ENCODE data around the gene CCDC91.
"Not testable (repeated sequence)": the region's sequence is repeated elsewhere in the genome, so short reads cannot be mapped to it uniquely, and the experiment has no call there.

CCDC91 gene

GRCh38 chr12:28471762-28472161, 281.5 kb downstream of the CCDC91 start:
- not testable (repeated sequence) for DNase-seq

DNA sequence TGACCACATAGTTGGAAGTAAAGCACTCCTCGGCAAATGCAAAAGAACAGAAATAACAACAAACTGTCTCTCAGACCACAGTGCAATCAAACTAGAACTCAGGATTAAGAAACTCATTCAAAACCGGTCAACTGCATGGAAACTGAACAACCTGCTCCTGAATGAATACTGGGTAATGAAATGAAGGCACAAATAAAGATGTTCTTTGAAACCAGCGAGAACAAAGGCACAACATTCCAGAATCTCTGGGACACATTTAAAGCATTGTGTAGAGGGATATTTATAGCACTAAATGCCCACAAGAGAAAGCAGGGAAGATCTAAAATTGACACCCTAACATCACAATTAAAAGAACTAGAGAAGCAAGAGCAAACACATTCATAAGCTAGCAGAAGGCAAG, 285.9 kb downstream of the CCDC91 start:
- DNase-seq: not testable (repeated sequence)

- DNase-seq: not testable (repeated sequence)
Observed at GRCh38 chr12:28479097-28479496, 288.8 kb downstream of the CCDC91 start.

DNA sequence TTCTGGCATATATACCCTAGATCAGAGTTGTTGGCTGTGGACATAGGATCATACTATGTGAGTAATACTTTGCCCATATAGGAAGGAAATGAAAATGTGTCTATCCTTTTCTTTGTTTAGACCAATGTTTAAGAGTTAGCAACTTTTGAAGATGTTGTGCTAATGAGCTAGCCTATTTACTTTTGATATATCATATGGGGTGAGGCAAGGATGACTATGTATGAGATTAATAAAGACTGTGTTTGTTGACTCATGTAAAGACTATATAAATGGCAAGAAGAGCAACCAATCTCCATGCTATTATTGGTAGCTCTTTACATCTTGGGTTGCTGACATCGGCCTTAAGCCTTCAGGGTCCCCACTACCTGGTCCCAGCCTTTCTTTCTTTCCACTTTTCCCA, 289.4 kb downstream of the CCDC91 start:
- no peak for DNase-seq

GRCh38 chr12:28484156-28484555, 293.9 kb downstream of the CCDC91 start:
- no peak for DNase-seq

GRCh38 chr12:28486521-28486920, 296.3 kb downstream of the CCDC91 start:
- DNase-seq: no peak

DNA sequence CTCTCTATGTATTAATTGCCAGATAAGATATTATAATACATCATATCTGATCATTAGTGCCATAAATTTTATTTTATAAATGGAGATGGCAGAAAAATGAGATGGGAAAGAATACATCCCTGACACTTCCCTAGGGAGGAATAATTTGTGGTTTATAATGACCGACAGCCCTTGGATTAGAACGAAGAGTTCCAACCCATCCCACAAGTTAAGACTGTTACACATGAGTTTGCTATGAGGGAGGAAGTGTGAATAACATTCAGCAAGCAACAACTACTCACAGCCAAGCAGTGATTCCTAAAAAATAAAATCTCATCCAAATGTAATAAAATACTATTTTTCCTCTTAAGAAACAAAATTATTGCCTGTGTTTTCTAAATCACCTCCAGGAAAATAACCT, 299.0 kb downstream of the CCDC91 start:
- no peak for DNase-seq

GRCh38 chr12:28497889-28498411, 307.7 kb downstream of the CCDC91 start:
- DNase-seq: no peak

DNA sequence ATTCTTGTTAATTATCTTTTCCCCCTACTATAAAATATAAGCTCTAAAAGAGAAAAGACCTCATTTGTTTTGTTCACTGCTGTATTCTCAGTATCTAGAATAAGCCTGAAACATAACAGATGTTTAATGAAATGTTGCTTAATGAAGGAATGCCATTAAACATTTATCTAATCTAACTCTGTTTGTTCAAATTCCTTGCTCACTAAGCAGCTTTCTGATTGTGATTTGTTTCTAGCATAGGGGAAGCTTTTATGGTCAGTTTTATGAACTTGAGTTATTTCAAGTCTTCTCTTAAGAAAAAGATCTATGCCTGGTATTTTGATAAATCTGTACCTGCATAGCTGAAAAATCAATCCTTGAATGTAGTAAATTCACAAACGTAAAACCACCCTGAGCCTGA, 308.6 kb downstream of the CCDC91 start:
- no peak for DNase-seq

GRCh38 chr12:28500373-28501024, 310.2 kb downstream of the CCDC91 start:
- DNase-seq: no peak

- no peak for DNase-seq
Observed at GRCh38 chr12:28506271-28506670, 316.0 kb downstream of the CCDC91 start.

- no peak for DNase-seq
Observed at GRCh38 chr12:28507033-28507432, 316.8 kb downstream of the CCDC91 start.

GRCh38 chr12:28507867-28508266, 317.6 kb downstream of the CCDC91 start:
- DNase-seq: no peak

GRCh38 chr12:28512406-28512805, 322.1 kb downstream of the CCDC91 start:
- no peak for DNase-seq

DNA sequence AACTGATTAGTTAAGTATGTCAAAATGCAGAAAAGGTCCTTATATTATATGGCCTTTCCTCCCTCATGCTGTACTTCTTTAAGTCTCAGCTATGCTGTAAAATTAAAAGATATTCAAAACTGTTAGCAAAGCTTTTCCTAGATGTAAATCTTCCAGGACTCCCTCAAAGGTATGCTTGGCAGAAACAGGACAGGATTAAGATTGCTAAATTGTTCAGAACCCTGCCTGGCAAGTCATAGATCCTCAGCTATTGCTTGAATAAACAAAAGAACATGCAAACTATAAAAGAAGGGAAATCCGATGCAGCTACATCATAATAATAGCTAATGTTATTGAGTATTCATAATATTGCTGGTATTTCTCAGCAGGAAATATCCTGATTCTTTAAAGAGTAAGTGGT, 322.6 kb downstream of the CCDC91 start:
- no peak for DNase-seq

DNA sequence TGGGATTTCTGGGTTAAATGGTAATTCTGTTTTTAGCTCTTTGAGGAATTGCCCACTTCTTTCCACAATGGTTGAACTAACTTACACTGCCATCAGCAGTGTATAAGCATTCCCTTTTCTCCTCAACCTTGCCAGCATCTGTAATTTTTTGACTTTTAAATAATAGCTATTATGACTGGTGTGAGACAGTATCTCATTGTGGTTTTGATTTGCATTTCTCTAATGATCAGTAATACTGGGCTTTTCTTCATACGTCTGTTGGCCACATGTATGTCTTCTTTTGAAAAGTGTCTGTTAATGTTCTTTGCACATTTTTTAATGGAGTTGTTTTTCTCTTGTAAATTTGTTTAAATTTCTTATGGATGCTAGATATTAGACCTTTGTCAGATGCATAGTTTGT, 323.7 kb downstream of the CCDC91 start:
- DNase-seq: no peak

DNA sequence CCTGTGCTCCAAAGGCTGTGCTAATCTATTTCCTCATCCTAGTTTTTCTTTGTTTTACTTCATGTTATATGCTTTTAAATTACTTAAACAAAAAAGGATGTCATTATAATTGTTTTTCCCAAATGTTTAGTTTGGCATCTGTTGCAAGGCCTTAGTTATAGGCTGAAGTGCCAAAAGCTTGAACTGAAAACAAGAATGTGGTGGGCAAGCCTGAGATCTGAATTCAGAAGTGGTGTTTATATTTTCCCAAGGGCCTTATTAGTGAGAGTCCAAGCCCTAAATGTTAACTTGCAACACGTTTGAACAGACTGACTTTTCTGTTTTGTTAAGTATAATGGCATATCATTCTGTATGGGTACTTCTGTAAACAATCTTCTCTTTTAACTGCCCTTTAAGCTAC, 326.8 kb downstream of the CCDC91 start:
- no peak for DNase-seq

DNA sequence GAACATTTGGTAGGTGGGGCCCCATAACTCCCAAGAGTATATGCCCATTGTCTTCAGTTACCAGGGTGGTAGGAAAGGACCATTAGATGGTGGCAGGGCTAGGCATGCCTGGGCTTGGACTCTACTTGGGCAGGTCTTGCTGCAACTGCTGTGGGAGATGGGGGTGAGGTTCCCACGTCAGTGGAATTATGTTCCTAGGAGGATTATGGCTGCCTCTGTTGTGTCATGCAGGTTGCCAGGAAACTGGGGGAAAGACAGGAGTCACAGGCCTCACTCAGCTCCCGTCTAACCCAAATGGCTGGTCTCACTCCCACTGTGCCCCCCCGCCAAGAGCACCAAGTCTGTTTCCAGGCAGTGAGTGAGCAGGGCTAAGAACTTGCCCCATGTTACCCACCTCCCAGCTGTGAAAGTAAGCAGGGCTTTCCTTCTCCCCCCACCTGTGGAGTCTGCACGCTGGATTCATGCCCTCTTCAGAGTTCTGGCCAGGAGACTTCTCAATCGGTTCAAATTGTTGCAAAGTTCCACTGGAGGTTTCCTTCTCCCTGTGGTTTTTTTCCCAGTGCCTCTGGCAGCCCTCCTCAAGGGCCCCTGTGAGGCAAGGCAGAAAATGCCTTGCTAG, 337.5 kb downstream of the CCDC91 start:
- DNase-seq: no peak

DNA sequence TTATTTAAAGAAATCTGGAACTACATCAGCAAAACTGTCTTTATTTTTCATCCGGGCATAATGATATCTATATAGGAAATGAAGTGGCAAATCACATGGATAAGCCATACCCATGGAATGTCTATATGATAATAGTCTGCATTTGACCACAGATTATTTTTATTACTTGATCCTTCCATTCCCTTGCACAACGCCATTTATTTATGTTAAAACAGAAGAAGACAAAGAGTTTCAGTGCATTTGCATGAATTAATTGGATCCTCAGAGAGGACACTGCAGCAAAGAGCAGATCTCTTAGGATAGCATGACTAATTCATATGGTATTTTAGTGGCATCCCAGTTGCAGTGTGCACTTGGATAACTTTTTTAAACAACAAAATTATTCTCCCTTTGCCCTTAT, 345.0 kb downstream of the CCDC91 start:
- no peak for DNase-seq

- DNase-seq: no peak
Observed at GRCh38 chr12:28536088-28536487, 345.8 kb downstream of the CCDC91 start.

GRCh38 chr12:28537474-28537873, 347.2 kb downstream of the CCDC91 start:
- no peak for DNase-seq

GRCh38 chr12:28539691-28540323, 349.6 kb downstream of the CCDC91 start:
- DNase-seq: no peak

GRCh38 chr12:28540324-28540714, 350.1 kb downstream of the CCDC91 start:
- no peak for DNase-seq

Data from CD4-positive, alpha-beta T cell treated with Interleukin-1 beta for 1 hour (primary cell).